NCI-H82 treated with DMSO at 0.1 percent for 48 hours (cell line): ENCODE data around the gene HECTD1.
"Not testable (repeated sequence)": the region's sequence is repeated elsewhere in the genome, so short reads cannot be mapped to it uniquely, and the experiment has no call there.

Source experiments
- DNase-seq: peaks from one replicate; lab custom pipeline; 2025; ENCODE audit not compliant: unreplicated experiment; lab: John Stamatoyannopoulos, UW

The HECTD1 gene

DNA sequence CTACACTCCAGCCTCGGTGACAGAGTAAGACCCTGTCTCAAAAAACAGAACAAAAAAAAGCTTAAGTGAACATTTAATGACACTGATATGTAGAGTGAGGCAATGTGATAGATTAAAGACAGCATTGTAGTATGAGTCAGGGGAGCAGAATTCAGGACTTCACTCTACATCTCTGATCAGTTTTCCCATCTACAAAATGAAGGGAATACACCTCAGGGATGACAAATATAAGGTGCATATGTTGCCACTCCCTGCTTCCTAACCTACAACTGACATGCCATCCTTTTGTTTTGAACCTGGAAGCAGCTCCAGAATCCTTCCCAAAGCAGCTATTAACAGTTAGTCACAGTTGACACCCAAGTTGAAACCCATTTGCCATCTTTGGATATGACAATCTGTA lies 150.6 kb downstream of the HECTD1 start:
- no peak for DNase-seq

DNA sequence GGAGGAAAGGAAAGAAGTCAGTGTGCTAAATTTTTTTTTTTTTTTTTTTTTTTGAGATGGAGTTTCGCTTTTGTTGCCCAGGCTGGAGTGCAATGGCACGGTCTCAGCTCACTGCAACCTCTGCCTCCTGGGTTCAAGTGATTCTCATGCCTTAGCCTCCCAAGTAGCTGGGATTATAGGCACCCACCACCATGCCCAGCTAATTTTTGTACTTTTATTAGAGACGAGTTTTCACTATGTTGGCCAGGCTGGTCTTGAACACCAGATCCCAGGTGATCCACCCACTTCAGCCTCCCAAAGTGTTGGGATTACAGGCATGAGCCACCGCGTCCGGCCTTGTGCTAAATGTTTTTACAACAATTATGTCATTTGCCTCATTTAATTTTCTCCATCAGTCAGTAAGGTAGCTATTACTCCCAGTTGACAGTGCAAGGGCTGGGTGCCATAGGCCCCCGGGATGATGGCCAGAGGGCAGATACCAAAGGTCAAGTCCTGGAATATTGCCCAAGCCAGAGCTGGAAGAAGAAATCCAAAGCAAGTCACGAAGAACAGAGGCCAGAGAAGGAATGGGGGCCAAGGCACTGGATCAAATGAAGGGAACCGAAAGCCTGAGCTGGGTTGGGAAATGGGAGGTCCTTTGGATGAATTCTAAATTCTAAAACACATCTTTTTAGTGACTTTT lies 154.5 kb downstream of the HECTD1 start:
- DNase-seq, result not testable (repeated sequence)

DNA sequence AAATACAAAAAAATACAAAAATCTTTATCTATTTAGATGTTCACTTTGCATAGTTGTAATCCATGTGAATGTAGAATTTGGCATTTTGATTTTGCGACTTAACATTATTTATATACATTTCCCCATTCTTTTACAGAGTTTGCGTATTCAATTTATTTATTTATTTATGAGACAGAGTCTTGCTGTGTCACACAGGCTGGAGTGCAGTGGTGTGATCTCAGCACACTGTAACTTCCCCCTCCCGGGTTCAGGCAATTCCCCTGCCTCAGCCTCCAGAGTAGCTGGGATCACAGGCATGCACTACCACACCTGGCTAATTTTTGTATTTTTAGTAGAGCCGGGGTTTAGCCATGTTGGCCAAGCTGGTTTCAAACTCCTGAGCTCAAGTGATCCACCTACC lies 156.1 kb downstream of the HECTD1 start:
- DNase-seq, result no peak

DNA sequence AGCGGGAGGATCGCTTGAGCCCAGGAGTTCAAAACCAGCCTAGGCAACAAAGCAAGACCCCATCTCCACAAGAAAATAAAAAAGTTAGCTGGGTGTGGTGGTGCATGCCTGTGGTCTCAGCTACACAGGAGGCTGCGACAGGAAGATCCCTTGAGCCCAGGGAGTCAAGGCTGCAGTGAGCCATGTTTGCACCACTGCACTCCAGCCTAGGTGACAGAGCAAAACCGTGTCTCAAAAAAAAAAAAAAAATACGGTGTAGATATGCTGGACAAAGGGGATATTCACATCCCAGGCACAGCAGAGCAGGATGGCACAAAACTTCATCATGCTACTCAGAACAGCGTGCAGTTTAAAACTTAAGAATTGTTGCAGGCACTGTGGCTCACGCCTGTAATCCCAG lies 156.6 kb downstream of the HECTD1 start:
- no peak for DNase-seq
